ENCODE results near the gene BANP.
"Not testable (repeated sequence)": the region's sequence is repeated elsewhere in the genome, so short reads cannot be mapped to it uniquely, and the experiment has no call there.

DNA sequence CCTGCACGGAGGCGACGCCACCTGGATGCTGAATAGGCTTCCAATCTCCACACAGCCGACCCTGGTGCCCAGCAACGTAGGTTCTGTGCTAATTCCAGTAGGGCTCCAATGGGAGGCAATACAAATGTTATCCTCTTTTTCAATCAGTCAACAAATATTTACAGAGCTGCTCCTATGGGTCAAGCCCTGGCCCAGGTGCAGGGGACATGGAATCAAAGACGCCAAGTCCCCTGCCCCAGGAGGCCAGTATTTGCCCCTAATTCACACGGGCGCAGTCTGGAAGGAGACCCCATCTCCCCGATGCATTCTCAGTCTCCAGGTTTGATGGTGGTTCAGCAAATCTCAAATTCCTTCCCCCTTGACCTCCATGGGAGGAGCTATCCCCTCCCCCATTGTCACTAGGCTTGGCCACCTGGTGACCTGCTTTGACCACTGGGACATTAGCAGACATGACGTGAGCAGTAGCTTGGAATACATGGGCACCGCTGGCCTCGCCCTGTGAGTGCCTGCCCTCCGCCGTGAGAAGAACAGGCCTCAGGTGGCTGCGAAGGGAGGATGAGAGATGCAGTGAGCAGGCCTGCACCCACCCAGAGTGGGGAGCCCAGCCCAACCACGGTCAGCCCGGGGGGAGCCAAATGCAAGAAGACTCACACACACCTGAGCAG lies 18.6 kb upstream of the BANP start:
- not testable (repeated sequence) for TF ChIP-seq HDAC2 (IDR thresholded peaks at IDR 0.05; ENCODE audit: borderline replicate concordance in 1 of 2, low read depth in 2 of 2, low read length in 2 of 2); TAF1 (IDR thresholded peaks at IDR 0.05; ENCODE audit: low read depth, low read length); CBX5 (IDR thresholded peaks at IDR 0.05; ENCODE audit: low read depth, low read length); EZH2 (IDR thresholded peaks at IDR 0.05; ENCODE audit: low read depth, low read length, severe bottlenecking); CHD2 (IDR thresholded peaks at IDR 0.05; ENCODE audit: low read length)
- TF ChIP-seq, protein P1, sequence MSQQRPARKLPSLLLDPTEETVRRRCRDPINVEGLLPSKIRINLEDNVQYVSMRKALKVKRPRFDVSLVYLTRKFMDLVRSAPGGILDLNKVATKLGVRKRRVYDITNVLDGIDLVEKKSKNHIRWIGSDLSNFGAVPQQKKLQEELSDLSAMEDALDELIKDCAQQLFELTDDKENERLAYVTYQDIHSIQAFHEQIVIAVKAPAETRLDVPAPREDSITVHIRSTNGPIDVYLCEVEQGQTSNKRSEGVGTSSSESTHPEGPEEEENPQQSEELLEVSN (IDR thresholded peaks at IDR 0.05), result not testable (repeated sequence)
